HEK293T (cell line): ENCODE results near the gene SPSB1.

ENCODE experiments used
- ARNT ChIP-seq: fragments of 450-650 bp; IDR thresholded peaks from 2 replicates; pipeline ENCODE4 v1.6.1; 2017; ENCODE audit warnings: mild to moderate bottlenecking
- ELF4 ChIP-seq: fragments of 450-650 bp; IDR thresholded peaks from 2 replicates; pipeline ENCODE4 v1.6.1; 2017; ENCODE audit warnings: antibody characterized with exemption
- FOXA1 ChIP-seq: fragments of 450-650 bp; IDR thresholded peaks from 2 replicates; pipeline ENCODE4 v1.6.1; 2016; ENCODE audit warnings: mild to moderate bottlenecking
- FOXK2 ChIP-seq: fragments of 450-650 bp; IDR thresholded peaks from 2 replicates; pipeline ENCODE4 v1.6.1; 2016; ENCODE audit warnings: mild to moderate bottlenecking
- FOXM1 ChIP-seq: fragments of 450-650 bp; IDR thresholded peaks from 2 replicates; pipeline ENCODE4 v1.6.1; 2017; ENCODE audit warnings: mild to moderate bottlenecking, borderline replicate concordance
- HDGF ChIP-seq: fragments of 450-650 bp; IDR thresholded peaks from 2 replicates; pipeline ENCODE4 v1.6.1; 2017; ENCODE audit warnings: antibody characterized with exemption, borderline replicate concordance
- L3MBTL2 ChIP-seq: fragments of 450-650 bp; conservative IDR thresholded peaks from 2 replicates; pipeline ENCODE4 v1.6.1; 2016; ENCODE audit warnings: mild to moderate bottlenecking
- PKNOX1 ChIP-seq: fragments of 450-650 bp; IDR thresholded peaks from 2 replicates; pipeline ENCODE4 v1.6.1; 2016
- ZNF384 ChIP-seq: fragments of 450-650 bp; IDR thresholded peaks from 2 replicates; pipeline ENCODE4 v1.6.1; 2016

GRCh38 chr1:9355503-9355902 is 62.8 kb downstream of the SPSB1 start:
- TF ChIP-seq FOXM1 (no peak), ELF4 (no peak), HDGF (no peak), L3MBTL2 (no peak), ZNF384 (no peak), ARNT (no peak), FOXK2 (no peak), FOXA1 (no peak), PKNOX1 (no peak)
